ENCODE data around the gene KCNJ5. TPM values are rescaled to one million over a fixed set of nuclear protein-coding genes. Genes with fewer than 3 reads are reported as not detected.
A peak's percentile ranks its signal among the peaks of the same experiment; 100 is the strongest.

KCNJ5 gene
- total RNA-seq, 1 experiment from 2014 or later: 0.14 TPM

- DNase-seq (ENCODE audit: low read depth): no peak
- in situ Hi-C loops (cut with HindIII; ENCODE audit: low pct_unique_long_range_greater_than_20kb, low sequenced_read_pairs): no loop called here
Measured at GRCh38 chr11:128891913-128892398, 800 bp downstream of the KCNJ5 start.

- in situ Hi-C loops (cut with HindIII; ENCODE audit: low pct_unique_long_range_greater_than_20kb, low sequenced_read_pairs): no loop called here
- no peak for DNase-seq (ENCODE audit: low read depth)
Measured at GRCh38 chr11:128892866-128893565, 1.9 kb downstream of the KCNJ5 start.

GRCh38 chr11:128893578-128894285, 2.6 kb downstream of the KCNJ5 start:
- in situ Hi-C loops (cut with HindIII; ENCODE audit: low pct_unique_long_range_greater_than_20kb, low sequenced_read_pairs): no loop called here
- DNase-seq (ENCODE audit: low read depth): no peak

- DNase-seq (ENCODE audit: low read depth): no peak
- in situ Hi-C loops (cut with HindIII; ENCODE audit: low pct_unique_long_range_greater_than_20kb, low sequenced_read_pairs): no loop called here
Measured at GRCh38 chr11:128894286-128894681, 3.1 kb downstream of the KCNJ5 start.

DNA sequence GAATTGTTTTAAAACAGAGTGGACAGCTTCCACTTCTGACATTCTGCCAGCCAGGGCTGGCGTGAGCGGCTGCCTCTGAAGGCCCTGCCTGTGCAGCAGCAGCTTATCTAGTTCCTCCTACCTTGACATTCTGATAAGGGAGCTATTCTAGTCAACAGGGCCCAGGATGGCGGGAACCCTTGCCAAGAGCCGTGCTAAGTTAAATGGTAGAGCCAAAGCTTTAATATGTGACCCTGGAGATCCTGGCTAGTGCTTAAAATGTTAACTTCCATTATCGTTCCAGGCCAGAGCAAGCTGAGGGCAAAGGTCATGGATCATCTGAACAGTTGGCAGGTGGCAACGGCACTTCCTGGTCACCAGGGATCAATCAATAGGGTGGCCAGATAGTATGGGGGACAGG, 3.5 kb downstream of the KCNJ5 start:
- no peak for DNase-seq (ENCODE audit: low read depth)
- in situ Hi-C loops (cut with HindIII; ENCODE audit: low pct_unique_long_range_greater_than_20kb, low sequenced_read_pairs): no loop called here

- in situ Hi-C loops (cut with HindIII; ENCODE audit: low pct_unique_long_range_greater_than_20kb, low sequenced_read_pairs): no loop called here
- DNase-seq (ENCODE audit: low read depth): no peak
Measured at GRCh38 chr11:128895526-128895925, 4.4 kb downstream of the KCNJ5 start.

DNA sequence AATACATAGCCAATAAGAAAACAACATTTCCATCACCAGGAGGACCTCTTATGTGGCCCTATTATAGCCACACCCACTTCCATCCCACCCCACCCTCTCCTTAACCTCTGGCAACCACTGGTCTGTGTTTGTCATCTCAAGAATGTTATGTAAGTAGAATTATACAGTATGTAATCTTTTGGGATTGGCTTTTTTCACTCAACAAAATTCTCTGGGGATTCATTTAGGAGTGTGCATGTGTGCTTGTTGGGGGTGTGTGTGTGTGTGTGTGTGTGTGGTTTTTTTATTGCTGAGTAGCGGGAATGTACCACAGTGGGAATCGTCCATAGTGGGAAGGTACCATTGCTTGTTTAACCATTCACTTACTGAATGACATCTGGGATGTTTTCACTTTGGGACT, 5.2 kb downstream of the KCNJ5 start:
- DNase-seq (ENCODE audit: low read depth): no peak
- in situ Hi-C loops (cut with HindIII; ENCODE audit: low pct_unique_long_range_greater_than_20kb, low sequenced_read_pairs): no loop called here

DNA sequence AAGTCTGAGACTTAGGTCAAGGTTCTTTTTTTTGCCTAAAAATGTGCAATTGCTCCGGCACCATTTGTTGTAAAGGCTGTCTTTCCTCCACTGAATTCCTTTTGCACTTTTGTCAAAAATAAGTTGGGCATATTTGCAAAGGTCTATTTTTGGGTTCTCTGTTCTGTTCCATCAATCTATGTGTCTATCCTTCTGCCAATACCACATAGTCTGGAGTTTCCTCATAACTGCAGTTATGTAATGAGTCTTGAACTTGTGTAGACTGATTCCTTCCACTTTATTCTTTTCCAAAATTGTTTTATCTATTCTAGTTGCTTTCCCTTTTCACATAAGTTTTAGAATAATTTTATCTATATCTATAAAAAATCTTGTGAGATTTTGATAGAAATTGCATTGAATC, 6.7 kb downstream of the KCNJ5 start:
- no peak for DNase-seq (ENCODE audit: low read depth)
- in situ Hi-C loops (cut with HindIII; ENCODE audit: low pct_unique_long_range_greater_than_20kb, low sequenced_read_pairs): no loop called here

- in situ Hi-C loops (cut with HindIII; ENCODE audit: low pct_unique_long_range_greater_than_20kb, low sequenced_read_pairs): no loop called here
Measured at GRCh38 chr11:128898580-128899344, 7.6 kb downstream of the KCNJ5 start.

GRCh38 chr11:128900468-128900867, 9.3 kb downstream of the KCNJ5 start:
- in situ Hi-C loops (cut with HindIII; ENCODE audit: low pct_unique_long_range_greater_than_20kb, low sequenced_read_pairs): no loop called here
- DNase-seq (ENCODE audit: low read depth): no peak

More at GRCh38 chr11:128898580-128899344, 7.6 kb downstream of the KCNJ5 start:
- no peak for DNase-seq (ENCODE audit: low read depth)

DNA sequence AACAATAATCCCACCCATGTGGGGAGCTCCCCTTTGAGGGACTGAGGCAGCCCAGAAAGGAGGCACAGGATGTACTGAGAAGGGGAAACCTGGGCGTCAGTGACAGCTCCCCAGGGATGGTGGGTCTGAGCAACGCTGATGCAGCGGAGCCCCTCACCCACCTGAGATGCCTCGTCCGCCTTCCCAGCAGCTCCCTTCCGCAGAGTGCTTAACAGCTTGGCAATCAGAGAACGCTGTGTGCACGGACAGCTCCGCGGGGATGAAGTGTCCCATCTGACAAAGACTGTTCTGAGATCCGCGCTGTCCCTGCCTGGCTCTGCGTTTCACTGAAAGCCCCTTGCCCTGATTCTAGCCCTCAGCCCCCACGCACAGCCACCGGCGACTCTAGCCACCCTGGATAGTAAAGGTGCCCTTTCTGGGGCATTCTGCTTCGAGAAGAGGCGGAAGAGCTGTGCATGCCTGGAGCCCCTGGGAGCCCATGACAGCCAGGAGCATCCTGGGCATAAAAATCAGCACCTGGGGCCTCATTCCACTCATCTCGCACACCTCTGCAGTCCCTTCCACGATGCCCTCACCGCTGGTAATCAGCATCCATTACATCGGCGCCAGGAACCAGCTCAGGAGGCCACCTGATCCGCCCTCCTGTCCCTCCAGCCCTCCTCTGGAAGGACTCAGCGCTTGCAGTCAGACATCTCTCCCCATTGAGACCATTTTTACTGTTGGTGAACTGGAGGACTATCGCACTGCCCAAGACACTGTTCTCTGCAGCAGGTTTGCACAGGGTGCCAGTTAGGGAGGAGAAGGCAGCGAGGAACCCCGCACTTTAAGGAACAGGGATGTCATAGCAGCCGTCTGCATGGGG, 10.7 kb downstream of the KCNJ5 start:
- no peak for DNase-seq (ENCODE audit: low read depth)
- in situ Hi-C loops (cut with HindIII; ENCODE audit: low pct_unique_long_range_greater_than_20kb, low sequenced_read_pairs): no loop called here

GRCh38 chr11:128902515-128903066, 11.4 kb downstream of the KCNJ5 start:
- DNase-seq (ENCODE audit: low read depth): no peak
- in situ Hi-C loops (cut with HindIII; ENCODE audit: low pct_unique_long_range_greater_than_20kb, low sequenced_read_pairs): no loop called here

- in situ Hi-C loops (cut with HindIII; ENCODE audit: low pct_unique_long_range_greater_than_20kb, low sequenced_read_pairs): no loop called here
- DNase-seq (ENCODE audit: low read depth): no peak
Measured at GRCh38 chr11:128903248-128904061, 12.3 kb downstream of the KCNJ5 start.

GRCh38 chr11:128904303-128904655, 13.1 kb downstream of the KCNJ5 start:
- in situ Hi-C loops (cut with HindIII; ENCODE audit: low pct_unique_long_range_greater_than_20kb, low sequenced_read_pairs): no loop called here
- no peak for DNase-seq (ENCODE audit: low read depth)

- in situ Hi-C loops (cut with HindIII; ENCODE audit: low pct_unique_long_range_greater_than_20kb, low sequenced_read_pairs): no loop called here
- peak; percentile 18 for DNase-seq (ENCODE audit: low read depth)
Measured at GRCh38 chr11:128904656-128905344, 13.6 kb downstream of the KCNJ5 start.

DNA sequence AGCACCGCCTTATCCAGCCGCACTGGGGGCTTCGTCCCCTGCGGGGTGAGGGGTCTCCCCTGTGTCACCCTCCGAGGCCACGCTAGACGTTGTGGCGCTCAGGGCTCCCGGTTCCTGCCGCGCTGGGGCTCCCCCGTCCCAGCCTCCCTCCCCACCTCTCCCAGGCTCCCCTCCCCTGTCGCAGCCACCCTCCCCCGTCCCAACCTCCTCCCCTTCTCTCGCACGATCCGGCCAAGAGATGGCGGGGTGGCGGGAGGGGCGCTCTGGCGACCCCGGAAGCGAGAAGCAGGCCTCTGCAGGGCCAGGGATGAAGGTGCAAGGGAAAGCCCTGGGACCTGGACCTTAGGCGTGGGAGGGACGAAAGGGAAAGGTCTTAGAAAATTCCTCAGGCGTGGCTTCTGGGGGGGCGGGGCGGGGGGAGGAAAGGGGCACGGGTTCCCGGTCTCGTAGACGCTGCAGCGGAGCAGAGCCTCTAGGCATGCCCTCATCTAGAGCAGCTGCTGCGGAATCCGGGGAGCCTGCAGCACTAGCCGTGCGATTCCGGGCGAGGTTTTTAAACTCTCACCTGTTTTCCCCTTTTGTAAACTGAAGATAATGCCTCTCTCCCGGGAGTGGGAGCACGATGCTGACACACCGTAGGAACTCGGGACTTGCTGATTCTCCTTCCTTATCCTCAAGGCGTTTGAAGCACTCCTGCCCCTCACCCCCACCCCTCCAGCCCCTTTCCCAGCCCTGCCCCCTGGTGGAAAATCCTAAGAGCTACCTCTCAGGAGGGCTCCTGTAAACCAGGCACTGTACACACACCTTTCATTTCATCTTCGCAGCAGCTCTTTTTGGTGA, 14.4 kb downstream of the KCNJ5 start:
- in situ Hi-C loops (cut with HindIII; ENCODE audit: low pct_unique_long_range_greater_than_20kb, low sequenced_read_pairs): no loop called here
- DNase-seq (ENCODE audit: low read depth): peak; percentile 45
